Ureter (tissue), 1 donor: ENCODE data around the gene SNURF. TPM values are rescaled to one million over a fixed set of nuclear protein-coding genes. Genes with fewer than 3 reads are reported as not detected.
"Not testable (repeated sequence)": the region's sequence is repeated elsewhere in the genome, so short reads cannot be mapped to it uniquely, and the experiment has no call there.

ENCODE experiments used
- DNase-seq: peaks from one replicate; pipeline ENCODE4 v3.0.0-alpha.2; 2020; ENCODE audit warnings: low spot score
- total RNA-seq: library from RNA; stranded (reverse); gene quantifications from one replicate; pipeline ENCODE4 v1.2.4, GENCODE V29; 2023
- donor health status: DM: yes; HTN: yes; CAD: no.

The SNURF gene
- 19.1 TPM for total RNA-seq

DNA sequence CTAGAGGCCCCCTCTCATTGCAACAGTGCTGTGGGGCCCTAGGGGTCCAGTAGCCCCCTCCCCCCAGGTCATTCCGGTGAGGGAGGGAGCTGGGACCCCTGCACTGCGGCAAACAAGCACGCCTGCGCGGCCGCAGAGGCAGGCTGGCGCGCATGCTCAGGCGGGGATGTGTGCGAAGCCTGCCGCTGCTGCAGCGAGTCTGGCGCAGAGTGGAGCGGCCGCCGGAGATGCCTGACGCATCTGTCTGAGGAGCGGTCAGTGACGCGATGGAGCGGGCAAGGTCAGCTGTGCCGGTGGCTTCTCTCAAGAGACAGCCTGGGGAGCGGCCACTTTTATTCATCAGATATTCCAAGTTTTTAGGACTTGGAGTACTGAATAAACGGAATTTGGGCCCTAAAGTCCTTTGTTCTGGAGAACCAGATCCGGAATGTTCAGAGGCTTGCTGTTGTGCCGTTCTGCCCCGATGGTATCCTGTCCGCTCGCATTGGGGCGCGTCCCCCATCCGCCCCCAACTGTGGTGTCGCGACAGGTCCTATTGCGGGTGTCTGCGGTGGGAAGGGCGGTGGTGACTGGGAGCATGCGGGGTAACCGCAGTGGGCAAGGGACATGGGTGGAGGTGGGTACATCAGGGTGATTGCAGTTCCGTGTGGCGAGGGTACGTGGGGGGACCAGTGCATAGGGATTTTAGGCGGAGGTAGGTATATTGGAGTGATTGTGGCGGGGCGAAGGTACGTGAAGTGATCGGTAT lies at the start of gene SNURF, which contains the start of gene SNRPN:
Gene SNURF, plus strand, starts transcription at position 205 of the 748 bp plus-strand sequence. Its CDS starts 62 bp downstream, at position 267.
Gene SNRPN, plus strand, starts transcription at position 205 of the 748 bp plus-strand sequence. CDS start 19,467 bp downstream, outside the sequence.
- peak; percentile 77 for DNase-seq

GRCh38 chr15:24916305-24917009 lies 38.3 kb upstream of the SNURF start:
- no peak for DNase-seq

DNA sequence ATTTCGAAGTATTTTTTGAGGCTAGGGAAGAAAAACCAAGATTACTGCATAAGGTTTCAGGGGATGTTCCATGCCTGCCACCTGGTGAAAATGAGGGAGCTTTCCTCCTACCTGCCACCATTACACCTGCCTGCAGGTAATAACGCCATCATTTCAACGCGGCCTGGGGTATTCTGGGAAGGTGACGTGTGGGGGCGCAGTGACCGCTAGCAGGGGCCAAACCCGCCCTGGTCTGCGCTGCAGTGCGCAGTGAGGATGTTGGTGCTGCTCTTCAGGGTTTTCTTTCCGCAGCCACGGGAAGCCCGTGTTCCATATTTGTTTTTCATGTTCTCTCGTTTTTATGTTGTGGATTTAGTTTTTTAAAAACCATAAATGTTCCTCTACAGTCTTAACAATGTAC lies 37.4 kb upstream of the SNURF start:
- no peak for DNase-seq

GRCh38 chr15:24919446-24919845 lies 35.3 kb upstream of the SNURF start:
- DNase-seq: no peak

GRCh38 chr15:24922781-24923180 lies 32.0 kb upstream of the SNURF start:
- not testable (repeated sequence) for DNase-seq

GRCh38 chr15:24924153-24924552 lies 30.6 kb upstream of the SNURF start:
- DNase-seq: no peak

GRCh38 chr15:24924621-24925020 lies 30.2 kb upstream of the SNURF start:
- DNase-seq: no peak

- not testable (repeated sequence) for DNase-seq
Observed at GRCh38 chr15:24931874-24932732, 22.7 kb upstream of the SNURF start.

- DNase-seq: no peak
Observed at GRCh38 chr15:24933716-24934115, 21.1 kb upstream of the SNURF start.

- not testable (repeated sequence) for DNase-seq
Observed at GRCh38 chr15:24938224-24938623, 16.6 kb upstream of the SNURF start.

- no peak for DNase-seq
Observed at GRCh38 chr15:24940236-24940635, 14.6 kb upstream of the SNURF start.

GRCh38 chr15:24943361-24943760 lies 11.4 kb upstream of the SNURF start:
- no peak for DNase-seq

- no peak for DNase-seq
Observed at GRCh38 chr15:24944954-24945353, 9.8 kb upstream of the SNURF start.

- no peak for DNase-seq
Observed at GRCh38 chr15:24945711-24946110, 9.1 kb upstream of the SNURF start.

DNA sequence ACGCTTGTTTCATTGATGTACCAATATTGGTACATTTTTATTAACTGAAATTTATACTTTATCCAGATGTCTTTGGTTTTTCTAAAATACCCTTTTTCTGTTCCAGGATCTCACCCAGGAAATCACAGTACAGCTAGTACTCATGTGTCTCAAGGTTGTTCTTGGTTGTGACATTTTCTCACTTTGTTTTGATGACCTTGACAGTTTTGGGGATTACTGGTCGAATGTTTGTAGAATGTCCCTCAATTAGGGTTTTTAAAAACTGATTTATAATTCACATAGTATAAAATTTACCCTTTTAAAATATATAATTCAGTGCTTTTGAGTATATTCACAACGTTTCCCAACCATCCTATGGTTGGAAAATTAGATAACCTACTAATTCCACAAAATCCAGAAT lies 6.3 kb upstream of the SNURF start:
- DNase-seq: no peak

DNA sequence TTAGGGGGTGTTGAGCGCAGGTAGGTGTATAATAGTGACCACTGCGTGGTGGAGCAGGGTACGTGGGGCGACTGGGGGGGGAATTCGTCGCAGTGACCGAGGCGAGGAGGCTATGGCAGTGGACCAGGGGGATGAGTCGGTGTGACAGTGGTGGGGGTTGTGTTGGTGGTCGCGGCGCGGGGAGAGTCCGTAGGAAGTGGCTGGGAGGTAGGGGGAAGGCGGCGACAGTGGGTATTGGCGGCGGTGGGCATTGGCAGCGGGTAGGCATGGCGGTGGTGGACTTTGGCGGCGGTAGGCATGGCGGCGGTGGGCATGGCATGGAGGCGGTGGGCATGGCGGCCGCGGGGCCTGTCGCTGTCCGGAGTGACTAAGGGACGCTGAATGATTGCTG lies 739 bp downstream of the SNURF start:
- DNase-seq: peak; percentile 43

DNA sequence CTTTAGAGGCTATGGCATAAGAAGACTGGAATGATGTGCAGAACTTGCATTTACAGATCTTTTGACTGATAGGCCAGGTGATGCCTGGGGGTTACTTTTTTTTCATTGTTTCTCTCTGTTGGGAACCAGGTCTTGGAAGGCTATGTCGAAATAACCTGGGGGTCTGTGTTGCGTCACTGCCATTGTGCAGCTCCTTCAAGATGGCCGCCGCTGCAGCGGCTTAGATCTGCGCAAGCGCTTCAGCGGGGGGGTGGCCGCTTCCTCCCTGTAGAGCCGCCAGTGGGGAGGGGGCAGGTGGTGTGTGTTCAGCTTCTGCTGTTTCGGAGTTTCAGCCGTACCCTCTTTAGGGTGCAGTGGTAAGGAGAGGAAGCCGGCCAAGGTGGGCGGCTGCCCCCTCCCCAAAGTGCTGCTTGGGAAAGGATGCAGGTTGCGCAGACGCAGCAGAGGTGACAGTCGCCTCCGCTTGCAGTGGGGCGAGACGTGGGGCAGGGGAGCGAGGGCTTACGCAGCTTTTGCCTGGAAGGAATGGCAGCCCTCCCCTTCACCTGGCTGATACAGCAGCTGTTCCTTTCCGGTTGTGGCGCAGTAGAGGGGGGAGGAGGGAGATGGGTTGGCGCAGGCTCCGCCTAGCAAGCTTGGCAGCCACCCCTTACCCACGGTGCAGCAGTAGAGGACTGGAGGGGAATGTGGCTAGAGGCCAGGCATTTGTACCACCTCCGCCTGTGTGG lies 1.5 kb downstream of the SNURF start:
- DNase-seq: peak; percentile 82

- DNase-seq: no peak
Observed at GRCh38 chr15:24957691-24958090, 2.9 kb downstream of the SNURF start.

- DNase-seq: no peak
Observed at GRCh38 chr15:24961967-24962366, 7.2 kb downstream of the SNURF start.

GRCh38 chr15:24962880-24963279 lies 8.1 kb downstream of the SNURF start:
- no peak for DNase-seq

DNA sequence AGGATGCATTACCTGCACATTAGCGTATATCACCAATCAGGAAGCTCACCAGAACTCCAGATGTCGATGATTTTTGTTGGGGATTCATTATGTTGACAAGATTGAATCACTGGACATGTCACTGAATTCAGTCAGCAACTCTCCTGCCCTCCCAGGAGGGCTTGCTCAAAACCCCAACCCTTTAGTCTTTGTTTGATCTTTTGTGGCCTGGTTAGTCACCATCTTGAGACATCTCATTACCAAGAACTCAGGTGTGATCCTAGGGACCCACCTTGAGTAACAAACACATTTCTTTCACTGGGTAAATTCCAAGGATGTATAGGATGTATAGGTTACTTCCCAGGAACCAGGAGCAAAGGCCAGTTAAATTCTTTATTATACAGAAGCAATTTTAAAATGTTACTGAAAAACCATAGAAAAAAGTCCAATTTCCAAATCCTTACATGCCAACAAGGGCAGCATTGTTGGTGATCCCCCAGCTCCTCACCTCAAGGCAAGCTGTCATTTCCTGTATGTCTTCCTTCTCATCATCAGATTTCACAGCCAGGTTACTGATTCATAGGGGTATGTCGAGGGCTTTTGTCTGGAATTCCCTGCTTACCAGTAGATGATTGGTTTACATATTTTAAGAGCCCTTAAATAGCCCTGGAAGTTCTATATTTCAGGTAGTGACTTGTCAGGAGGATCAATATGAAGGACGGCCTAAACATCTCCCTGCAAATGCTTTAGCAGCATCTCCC lies 11.7 kb downstream of the SNURF start:
- DNase-seq: no peak
